Measurements from ENCODE around the gene RHOT1. TPM values are rescaled to one million over a fixed set of nuclear protein-coding genes. Genes with fewer than 3 reads are reported as not detected.

Gene RHOT1
- total RNA-seq, 1 experiment from 2014 or later = 39.2 TPM

DNA sequence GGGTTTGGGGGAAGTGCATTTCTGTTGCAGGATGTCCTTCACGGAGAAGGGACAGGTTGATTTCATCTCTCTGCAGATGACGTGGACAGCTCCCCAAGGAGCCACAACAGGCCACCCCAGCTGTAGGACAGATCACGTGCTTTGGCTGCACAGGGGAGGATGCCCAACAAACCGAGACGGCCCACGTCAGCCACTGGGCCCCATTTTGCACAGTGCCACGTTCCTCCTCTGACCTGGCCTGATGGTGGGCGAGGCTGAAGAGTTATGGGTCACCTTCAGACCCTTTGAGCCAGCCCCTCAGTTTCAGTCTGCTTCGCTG is 114.4 kb downstream of the RHOT1 start:
- Histone ChIP-seq H3K4me1 (ENCODE audit: control insufficient read depth, insufficient read depth, low read length) (no peaks in the 10 kb centered on the region), H3K4me3 (ENCODE audit: low read depth in 2 of 2, low read length in 2 of 2) (no peak overlapping the region), H3K36me3 (ENCODE audit: control insufficient read depth, insufficient read depth, low read length) (no peaks in the 10 kb centered on the region), H3K27ac (ENCODE audit: low read length) (no peak overlapping the region), H3K27me3 (ENCODE audit: control insufficient read depth, insufficient read depth, low read length) (no peaks in the 10 kb centered on the region), H3K9me3 (ENCODE audit: control insufficient read depth, insufficient read depth, low read depth, low read length) (no peaks in the 10 kb centered on the region)
- DNase-seq (ENCODE audit: low read depth, low spot score) (no peak), ATAC-seq (no peak)
- in situ Hi-C loops (cut with HindIII; ENCODE audit: low pct_unique_long_range_greater_than_20kb, low sequenced_read_pairs) (no loop called here), intact Hi-C loops (cut with micrococcal nuclease; ENCODE audit: unreplicated experiment) (no loop called here)
- TF ChIP-seq, protein P1, sequence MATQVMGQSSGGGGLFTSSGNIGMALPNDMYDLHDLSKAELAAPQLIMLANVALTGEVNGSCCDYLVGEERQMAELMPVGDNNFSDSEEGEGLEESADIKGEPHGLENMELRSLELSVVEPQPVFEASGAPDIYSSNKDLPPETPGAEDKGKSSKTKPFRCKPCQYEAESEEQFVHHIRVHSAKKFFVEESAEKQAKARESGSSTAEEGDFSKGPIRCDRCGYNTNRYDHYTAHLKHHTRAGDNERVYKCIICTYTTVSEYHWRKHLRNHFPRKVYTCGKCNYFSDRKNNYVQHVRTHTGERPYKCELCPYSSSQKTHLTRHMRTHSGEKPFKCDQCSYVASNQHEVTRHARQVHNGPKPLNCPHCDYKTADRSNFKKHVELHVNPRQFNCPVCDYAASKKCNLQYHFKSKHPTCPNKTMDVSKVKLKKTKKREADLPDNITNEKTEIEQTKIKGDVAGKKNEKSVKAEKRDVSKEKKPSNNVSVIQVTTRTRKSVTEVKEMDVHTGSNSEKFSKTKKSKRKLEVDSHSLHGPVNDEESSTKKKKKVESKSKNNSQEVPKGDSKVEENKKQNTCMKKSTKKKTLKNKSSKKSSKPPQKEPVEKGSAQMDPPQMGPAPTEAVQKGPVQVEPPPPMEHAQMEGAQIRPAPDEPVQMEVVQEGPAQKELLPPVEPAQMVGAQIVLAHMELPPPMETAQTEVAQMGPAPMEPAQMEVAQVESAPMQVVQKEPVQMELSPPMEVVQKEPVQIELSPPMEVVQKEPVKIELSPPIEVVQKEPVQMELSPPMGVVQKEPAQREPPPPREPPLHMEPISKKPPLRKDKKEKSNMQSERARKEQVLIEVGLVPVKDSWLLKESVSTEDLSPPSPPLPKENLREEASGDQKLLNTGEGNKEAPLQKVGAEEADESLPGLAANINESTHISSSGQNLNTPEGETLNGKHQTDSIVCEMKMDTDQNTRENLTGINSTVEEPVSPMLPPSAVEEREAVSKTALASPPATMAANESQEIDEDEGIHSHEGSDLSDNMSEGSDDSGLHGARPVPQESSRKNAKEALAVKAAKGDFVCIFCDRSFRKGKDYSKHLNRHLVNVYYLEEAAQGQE (IDR thresholded peaks at IDR 0.05; ENCODE audit: insufficient read depth in 1 of 2, low read depth in 2 of 2, low read length in 1 of 2) = no peak
- TF ChIP-seq TCF7L2 (IDR thresholded peaks at IDR 0.05; ENCODE audit: low read depth, low read length) (no peak), POLR2AphosphoS5 (IDR thresholded peaks at IDR 0.05; ENCODE audit: low read depth, low read length) (no peak)
- BruUV-seq (replicated peaks) = no TSS peak
- ChIA-PET CTCF (no interaction called here), POLR2A (no interaction called here)

DNA sequence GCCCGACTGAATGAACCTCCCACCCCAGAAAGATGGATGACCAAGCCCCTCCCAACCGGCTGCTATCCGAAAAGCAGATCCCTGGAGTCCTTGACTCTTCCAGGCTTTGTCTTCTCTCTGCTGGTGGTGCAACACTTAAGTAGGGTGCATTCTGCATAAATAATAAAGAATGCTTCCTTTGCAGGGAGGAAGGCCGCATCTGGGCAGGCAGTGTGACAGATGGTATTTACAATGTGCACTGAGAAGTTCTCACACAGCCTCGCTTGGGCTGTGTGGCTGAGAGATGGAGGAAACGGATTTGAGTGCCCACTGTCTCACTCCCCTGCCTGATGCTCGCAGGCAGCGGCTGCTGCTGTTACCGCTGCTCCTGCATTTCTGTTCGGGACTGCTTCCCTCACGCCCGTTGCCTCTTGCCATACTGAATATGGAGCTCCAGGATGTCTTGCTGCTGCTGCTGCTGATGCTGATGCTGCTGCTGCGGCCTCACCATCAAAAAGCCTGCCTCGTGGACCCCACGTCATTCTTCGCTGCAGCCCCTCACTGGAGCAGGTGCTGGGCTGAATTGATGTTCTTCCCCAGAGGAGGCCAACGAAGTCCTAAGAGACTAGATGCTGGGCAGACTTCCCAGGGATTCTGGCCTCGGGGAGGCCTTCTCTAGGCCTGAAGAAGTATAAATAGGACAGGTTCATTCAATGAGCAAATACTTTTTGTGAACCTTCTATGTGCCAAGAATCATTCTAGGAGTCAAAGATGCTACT is 116.3 kb downstream of the RHOT1 start:
- TF ChIP-seq, protein P2, sequence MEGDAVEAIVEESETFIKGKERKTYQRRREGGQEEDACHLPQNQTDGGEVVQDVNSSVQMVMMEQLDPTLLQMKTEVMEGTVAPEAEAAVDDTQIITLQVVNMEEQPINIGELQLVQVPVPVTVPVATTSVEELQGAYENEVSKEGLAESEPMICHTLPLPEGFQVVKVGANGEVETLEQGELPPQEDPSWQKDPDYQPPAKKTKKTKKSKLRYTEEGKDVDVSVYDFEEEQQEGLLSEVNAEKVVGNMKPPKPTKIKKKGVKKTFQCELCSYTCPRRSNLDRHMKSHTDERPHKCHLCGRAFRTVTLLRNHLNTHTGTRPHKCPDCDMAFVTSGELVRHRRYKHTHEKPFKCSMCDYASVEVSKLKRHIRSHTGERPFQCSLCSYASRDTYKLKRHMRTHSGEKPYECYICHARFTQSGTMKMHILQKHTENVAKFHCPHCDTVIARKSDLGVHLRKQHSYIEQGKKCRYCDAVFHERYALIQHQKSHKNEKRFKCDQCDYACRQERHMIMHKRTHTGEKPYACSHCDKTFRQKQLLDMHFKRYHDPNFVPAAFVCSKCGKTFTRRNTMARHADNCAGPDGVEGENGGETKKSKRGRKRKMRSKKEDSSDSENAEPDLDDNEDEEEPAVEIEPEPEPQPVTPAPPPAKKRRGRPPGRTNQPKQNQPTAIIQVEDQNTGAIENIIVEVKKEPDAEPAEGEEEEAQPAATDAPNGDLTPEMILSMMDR (IDR thresholded peaks at IDR 0.05) = no peak
- TF ChIP-seq SIN3A (IDR thresholded peaks at IDR 0.05; ENCODE audit: borderline replicate concordance, insufficient read depth, low read depth, low read length) (no peak), TCF7L2 (IDR thresholded peaks at IDR 0.05; ENCODE audit: low read depth, low read length) (no peak), POLR2AphosphoS5 (IDR thresholded peaks at IDR 0.05; ENCODE audit: low read depth, low read length) (no peak)
- TF ChIP-seq, protein P1 (IDR thresholded peaks at IDR 0.05; ENCODE audit: insufficient read depth in 1 of 2, low read depth in 2 of 2, low read length in 1 of 2) = no peak
- BruUV-seq (replicated peaks) = no TSS peak
- CTCF ChIA-PET = no interaction called here
- H3K36me3 ChIP-seq (ENCODE audit: control insufficient read depth, insufficient read depth, low read length) = no peaks in the 10 kb centered on the region
- no peak overlapping the region for H3K4me3 ChIP-seq (ENCODE audit: low read depth in 2 of 2, low read length in 2 of 2)
- in situ Hi-C loops (cut with HindIII; ENCODE audit: low pct_unique_long_range_greater_than_20kb, low sequenced_read_pairs) (no loop called here), intact Hi-C loops (cut with micrococcal nuclease; ENCODE audit: unreplicated experiment) (no loop called here)
- POLR2A ChIA-PET = interaction anchor here (0.6 to 1.1 kb wide), 3 partner anchors 55 to 102 kb away, joined by 3 to 7 read pairs (median 4); no protein-coding TSS in a partner anchor
- ATAC-seq = no peak
- H3K9me3 ChIP-seq (ENCODE audit: control insufficient read depth, insufficient read depth, low read depth, low read length) = no peaks in the 10 kb centered on the region
- H3K27ac ChIP-seq (ENCODE audit: low read length) = no peak overlapping the region
- no peaks in the 10 kb centered on the region for H3K27me3 ChIP-seq (ENCODE audit: control insufficient read depth, insufficient read depth, low read length)
- H3K4me1 ChIP-seq (ENCODE audit: control insufficient read depth, insufficient read depth, low read length) = no peaks in the 10 kb centered on the region
- DNase-seq (ENCODE audit: low read depth, low spot score) = no peak

All from Panc1 (cell line).